ENCODE data around the gene EID2.

EID2 gene

GRCh38 chr19:39539518-39540332 lies at the start of gene EID2:
Gene EID2, minus strand, starts transcription at chr19:39540161. Its CDS starts 82 bp downstream, at chr19:39540079.
- peak; percentile 98 for DNase-seq

- DNase-seq = no peak
These were observed 48.1 kb upstream of the EID2 start for GRCh38 chr19:39588066-39588465.

DNA sequence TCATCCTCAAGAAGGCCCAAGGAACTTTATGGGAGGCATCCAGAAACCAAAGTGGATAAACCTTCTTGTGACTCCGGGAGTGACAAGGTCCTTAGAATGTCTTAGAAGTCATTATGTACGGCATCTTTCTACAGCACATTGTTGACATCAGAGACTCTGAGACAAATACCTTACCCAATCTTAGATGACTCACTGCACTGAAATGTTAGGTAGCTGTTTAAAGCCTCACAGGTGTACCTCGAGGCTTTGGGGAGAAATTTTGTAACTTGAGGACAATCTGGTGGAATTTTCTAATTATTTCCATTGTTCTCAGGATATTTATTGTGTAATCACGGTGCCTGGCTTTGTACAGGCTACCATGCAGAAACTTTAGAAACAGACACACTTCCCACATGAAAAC lies 47.5 kb upstream of the EID2 start:
- no peak for DNase-seq

- no peak for DNase-seq
These were observed 43.1 kb upstream of the EID2 start for GRCh38 chr19:39582891-39583625.

- DNase-seq = no peak
These were observed 42.5 kb upstream of the EID2 start for GRCh38 chr19:39582442-39582841.

GRCh38 chr19:39568604-39569003 lies 28.6 kb upstream of the EID2 start:
- DNase-seq = no peak

- DNase-seq = no peak
These were observed 26.1 kb upstream of the EID2 start for GRCh38 chr19:39566064-39566463.

GRCh38 chr19:39563408-39563807 lies 23.4 kb upstream of the EID2 start:
- no peak for DNase-seq

DNA sequence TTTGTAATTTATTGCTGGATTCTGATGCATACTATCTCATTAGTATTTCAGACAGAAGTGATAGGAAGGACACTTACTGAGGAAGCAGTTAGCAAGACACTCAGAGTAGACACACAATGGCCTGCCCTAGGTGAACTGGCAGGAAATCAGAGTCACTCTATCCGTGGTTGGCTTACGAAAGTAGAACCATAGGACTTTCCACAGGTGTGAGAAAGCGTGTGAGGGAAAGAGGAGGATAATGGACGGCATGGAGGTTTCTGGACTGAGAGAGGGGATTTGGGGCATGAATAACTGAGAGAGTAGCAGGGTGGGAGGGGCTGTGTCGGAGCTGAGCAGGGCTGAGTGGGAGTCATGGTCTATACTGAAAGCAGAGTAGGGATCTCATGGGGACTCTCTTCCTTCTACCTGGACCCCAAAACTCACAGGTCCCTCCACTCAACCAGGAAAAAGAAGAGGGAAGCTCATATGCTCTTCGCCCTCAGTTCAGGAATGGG lies 18.7 kb upstream of the EID2 start:
- no peak for DNase-seq

DNA sequence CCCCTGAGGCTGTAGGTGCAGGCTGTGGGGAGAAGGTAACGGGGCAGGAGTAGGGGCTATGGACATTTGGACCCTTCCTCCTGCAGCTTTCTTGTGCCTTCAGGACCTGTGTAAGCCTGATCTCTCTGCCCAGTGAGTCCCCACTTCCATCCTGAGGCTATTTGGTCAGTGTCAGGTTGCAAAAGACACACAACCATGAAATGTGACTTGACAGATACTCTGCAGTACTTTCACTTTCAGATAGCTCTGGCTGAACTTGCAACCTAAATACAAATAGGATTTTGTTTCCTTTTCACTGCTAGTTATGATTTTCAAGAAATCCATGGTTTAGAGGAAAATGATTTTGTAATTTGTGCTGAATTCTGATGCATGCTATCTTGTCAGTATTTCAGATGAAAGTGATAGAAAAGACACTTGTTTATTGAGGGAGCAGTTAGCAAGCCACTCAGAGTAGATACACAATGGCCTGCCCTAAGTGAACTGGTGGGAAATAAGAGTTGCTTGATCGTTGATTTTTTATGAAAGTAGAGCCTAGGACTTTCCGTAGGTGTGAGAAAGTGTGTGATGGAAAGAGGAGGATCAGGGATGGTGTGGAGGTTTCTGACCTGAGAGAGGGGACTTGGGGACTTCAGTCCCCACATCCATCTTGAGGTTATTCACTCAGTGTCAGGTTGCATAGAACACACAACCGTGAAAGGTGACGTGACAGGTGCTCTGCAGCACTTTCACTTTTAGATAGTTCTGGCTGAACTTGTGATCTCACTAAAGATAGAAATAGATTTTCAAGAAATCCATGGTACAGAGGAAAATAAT lies 18.1 kb upstream of the EID2 start:
- peak; percentile 90 for DNase-seq

DNA sequence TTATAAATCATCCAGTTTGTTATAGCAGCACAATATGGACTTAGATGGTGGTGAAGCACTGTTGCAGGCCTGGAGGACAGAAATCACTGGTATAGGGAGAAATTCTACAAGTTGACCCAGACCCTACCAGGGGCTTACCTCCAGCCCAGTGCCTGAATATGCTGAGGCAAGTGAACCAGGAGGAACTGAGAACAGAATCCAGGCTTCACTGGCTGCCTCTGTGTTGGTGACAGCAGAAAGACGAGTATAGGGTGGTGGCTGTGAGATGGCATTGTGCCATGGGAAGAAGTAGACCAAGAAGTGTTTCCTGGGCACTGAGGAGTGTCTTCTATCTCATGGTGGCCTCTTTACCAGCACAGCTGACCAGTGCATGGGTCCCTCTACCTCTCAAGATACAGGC lies 15.9 kb upstream of the EID2 start:
- no peak for DNase-seq

DNA sequence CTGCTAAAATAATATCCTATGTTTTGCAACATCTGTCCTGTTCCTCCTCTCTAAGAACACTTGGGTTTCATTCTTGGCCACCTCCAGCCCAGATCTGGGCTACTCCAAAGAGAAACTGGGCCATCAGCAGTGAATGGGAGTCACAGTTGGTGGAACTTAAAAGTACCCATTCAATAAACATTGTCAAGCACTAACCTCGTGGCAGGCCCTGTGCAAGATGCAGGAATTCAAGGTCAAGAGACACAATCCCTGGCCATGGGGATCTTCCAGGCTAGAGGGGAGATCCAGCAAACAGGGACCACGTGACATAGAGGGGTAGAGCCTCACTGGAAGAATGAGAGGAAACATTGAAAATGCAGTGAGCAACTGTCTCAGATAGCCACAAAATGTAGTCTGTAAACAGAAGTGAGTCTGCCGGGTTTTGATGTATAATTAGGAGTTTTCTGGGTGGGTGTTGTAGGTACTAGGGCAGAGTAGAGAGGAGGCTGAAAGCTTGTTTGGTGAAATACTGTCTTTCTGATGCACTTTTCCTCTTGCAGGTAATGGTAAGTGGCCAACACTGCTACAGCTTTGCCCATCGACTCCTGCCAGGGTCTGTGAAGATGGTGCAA lies 14.8 kb upstream of the EID2 start:
- DNase-seq = peak; percentile 41

- no peak for DNase-seq
These were observed 13.2 kb upstream of the EID2 start for GRCh38 chr19:39553082-39553652.

DNA sequence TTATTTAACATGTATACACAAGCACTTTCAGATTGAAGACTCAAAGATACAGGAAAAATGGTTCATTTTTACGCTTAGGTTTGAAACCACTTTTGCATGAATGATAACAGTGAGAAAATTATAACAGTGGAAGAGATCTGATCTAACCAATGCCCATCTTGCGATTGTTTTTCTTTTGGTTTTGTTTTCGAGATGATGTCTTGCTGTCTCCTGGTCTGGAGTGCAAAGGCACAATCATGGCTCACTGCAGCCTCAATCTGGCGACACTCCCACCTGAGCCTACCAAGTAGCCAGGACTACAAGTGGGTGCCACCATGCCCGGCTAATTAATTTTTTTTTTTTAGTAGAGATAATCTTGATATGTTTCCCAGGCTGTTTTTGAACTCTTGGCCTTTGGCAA lies 10.2 kb upstream of the EID2 start:
- DNase-seq = no peak

DNA sequence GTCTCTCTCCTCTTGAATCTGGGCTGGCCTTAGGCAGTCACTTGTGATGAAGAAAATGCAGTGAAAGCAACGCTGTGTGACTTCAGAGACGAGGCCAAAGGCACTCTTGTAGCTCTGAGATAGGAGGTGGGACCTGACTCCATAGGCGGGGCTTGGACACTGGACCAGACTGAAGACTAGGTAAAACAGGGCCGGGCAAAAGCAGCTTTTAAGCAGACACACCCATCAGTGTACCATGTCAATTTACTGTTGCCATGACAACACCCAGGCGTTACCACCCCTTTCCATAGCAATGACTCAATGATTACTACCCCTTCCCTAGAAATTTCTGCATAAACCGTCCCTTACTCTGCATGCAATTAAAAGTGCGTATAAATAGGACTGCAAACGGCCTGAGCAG lies 6.6 kb upstream of the EID2 start:
- DNase-seq = no peak

DNA sequence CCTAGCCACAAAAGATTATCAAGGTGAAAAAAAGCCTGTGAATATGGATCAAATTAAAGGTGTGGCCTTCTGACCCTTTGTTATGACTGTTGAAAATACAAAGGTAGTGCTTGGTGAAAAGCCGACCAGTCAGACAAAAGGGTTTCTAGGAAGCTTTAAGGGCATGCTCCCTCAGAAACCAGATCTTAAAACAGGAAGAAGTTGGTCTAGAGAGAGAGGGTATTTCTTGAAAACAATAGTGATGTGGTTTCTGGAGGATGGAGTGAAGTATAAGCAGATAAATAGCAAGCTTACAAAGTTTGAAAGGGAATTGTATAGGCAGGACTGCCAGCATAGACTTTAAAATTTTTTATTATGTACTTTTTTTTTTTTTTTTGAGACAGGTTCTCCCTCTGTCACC lies 5.0 kb upstream of the EID2 start:
- DNase-seq = no peak

GRCh38 chr19:39544226-39544903 lies 4.4 kb upstream of the EID2 start:
- DNase-seq = no peak

DNA sequence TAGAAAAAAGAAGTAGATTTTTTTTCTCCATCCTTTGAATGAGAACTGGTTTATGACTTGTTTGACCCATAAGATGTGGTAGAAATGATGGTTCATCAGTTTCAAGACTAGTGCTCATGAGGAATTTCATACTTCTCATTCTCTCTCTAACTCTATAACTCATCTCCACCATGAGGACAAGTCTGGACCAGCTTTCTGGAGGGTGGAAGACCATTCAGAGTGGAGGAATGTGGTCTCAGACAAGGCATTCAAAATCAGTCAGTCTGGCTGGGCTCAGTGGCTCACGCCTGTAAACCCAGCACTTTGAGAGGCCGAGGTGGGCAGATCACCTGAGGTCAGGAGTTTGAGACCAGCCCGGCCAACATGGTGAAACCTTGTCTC lies 3.5 kb upstream of the EID2 start:
- DNase-seq = no peak

DNA sequence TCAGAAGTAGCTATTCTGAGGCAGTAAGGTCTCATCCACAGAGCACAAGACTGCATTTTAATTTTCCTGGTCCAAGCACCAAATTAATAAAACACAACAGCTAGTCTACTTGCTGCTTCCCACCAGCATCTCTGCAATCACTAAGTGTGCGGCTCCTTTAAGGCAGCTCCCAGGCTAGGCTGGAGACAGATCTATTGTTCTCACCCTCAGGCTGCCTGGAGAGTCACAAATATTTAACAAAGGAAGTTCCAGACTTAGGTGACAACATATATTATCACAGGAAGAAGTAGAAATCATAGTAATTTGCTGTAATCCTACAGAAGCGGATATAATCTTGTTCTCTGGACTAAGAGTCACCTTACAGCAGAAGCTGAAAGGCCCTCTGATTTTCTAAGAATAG lies 2.2 kb upstream of the EID2 start:
- DNase-seq = no peak

- no peak for DNase-seq
These were observed 342 bp upstream of the EID2 start for GRCh38 chr19:39540333-39540673.

DNA sequence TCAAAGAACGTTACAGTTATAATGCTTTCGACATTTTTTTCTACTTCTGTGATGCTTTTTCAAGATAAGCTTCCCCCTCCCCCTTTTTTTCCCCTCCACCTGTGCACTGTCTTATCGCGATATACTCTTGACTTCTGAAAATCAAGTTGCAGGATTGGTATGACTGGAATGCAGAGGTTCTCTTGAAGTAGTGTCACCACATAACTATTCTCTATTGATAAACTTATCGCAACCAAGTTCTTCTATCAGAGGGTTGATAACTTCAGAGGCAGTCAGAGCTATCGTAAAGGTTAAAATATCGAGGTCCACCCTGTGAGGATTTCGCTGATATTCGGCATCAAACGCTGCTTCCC lies 820 bp downstream of the EID2 start:
- DNase-seq = no peak

DNA sequence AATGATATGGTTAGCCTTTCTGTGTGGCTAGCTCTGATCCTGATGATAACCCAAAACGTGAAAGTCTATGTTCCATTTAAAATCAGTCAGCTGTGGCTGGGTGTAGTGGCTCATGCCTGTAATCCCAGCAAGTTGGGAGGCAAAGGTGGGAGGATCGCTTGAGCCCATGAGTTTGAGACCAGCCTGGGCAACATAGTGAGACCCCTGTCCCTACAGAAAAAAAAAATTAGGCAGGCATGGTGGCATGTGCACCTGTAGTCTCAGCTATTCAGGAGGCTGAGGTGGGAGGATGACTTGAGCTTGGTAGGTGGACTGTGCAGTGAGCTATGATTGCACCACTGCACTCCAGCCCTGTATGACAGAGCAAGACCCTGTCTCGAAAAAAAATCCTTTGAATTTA lies 6.2 kb downstream of the EID2 start:
- DNase-seq = no peak
